ENCODE data around the gene GGT7. TPM values are rescaled to one million over a fixed set of nuclear protein-coding genes. Genes with fewer than 3 reads are reported as not detected.
"Not testable (repeated sequence)": the region's sequence is repeated elsewhere in the genome, so short reads cannot be mapped to it uniquely, and the experiment has no call there.

The GGT7 gene
- total RNA-seq, 3 donors from 2014 or later = 14.4 to 24.6 (median 20.3) TPM

GRCh38 chr20:34915131-34915530 lies 42.5 kb upstream of the GGT7 start:
- intact Hi-C loops (cut with DNase I, micrococcal nuclease) = no loop called here
- ATAC-seq (no peak), DNase-seq (peak in 1 of 3 donors; percentile 28)
- TF ChIP-seq CTCF (IDR thresholded peaks at IDR 0.05) = no peak
- Histone ChIP-seq H3K9me3 (no peaks in the 10 kb centered on the region), H3K4me1 (ENCODE audit: low read depth) (peaks cover 34% of the 10 kb centered on the region), H3K4me3 (no peak overlapping the region), H3K36me3 (ENCODE audit: low read depth) (no peaks in the 10 kb centered on the region)

GRCh38 chr20:34907616-34908469 lies 35.2 kb upstream of the GGT7 start:
- peaks cover 41% of the 10 kb centered on the region for H3K4me1 ChIP-seq (ENCODE audit: low read depth)
- no peaks in the 10 kb centered on the region for H3K9me3 ChIP-seq
- H3K4me3 ChIP-seq = no peak overlapping the region

GRCh38 chr20:34904202-34904621 lies 31.6 kb upstream of the GGT7 start:
- TF ChIP-seq CTCF (IDR thresholded peaks at IDR 0.05) = no peak
- no peaks in the 10 kb centered on the region for H3K36me3 ChIP-seq (ENCODE audit: low read depth)
- H3K9me3 ChIP-seq = no peaks in the 10 kb centered on the region
- ATAC-seq (peak; percentile 26), DNase-seq (no peak)
- peaks cover 41% of the 10 kb centered on the region for H3K4me1 ChIP-seq (ENCODE audit: low read depth)
- H3K4me3 ChIP-seq = no peak overlapping the region
- intact Hi-C loops (cut with DNase I, micrococcal nuclease) = no loop called here

More at GRCh38 chr20:34907616-34908469, 35.2 kb upstream of the GGT7 start:
- H3K36me3 ChIP-seq (ENCODE audit: low read depth) = no peaks in the 10 kb centered on the region
- DNase-seq (peak in 2 of 3 donors; percentile 62 to 76), ATAC-seq (peak; percentile 88)
- intact Hi-C loops (cut with DNase I, micrococcal nuclease) = no loop called here
- no peak for TF ChIP-seq CTCF (IDR thresholded peaks at IDR 0.05)

- H3K36me3 ChIP-seq (ENCODE audit: low read depth); H3K9me3 ChIP-seq; ATAC-seq; DNase-seq; H3K4me3 ChIP-seq; intact Hi-C loops (cut with DNase I, micrococcal nuclease): not testable (repeated sequence)
- peaks cover 39% of the 10 kb centered on the region for H3K4me1 ChIP-seq (ENCODE audit: low read depth)
Measured at GRCh38 chr20:34898731-34899130, 26.1 kb upstream of the GGT7 start.

- H3K36me3 ChIP-seq (ENCODE audit: low read depth); H3K9me3 ChIP-seq; ATAC-seq; intact Hi-C loops (cut with DNase I, micrococcal nuclease); H3K4me3 ChIP-seq; DNase-seq: not testable (repeated sequence)
- H3K4me1 ChIP-seq (ENCODE audit: low read depth) = peaks cover 40% of the 10 kb centered on the region
Measured at GRCh38 chr20:34898129-34898528, 25.5 kb upstream of the GGT7 start.

- DNase-seq = no peak
- Histone ChIP-seq H3K4me3 (no peak overlapping the region), H3K4me1 (ENCODE audit: low read depth) (peaks cover 41% of the 10 kb centered on the region), H3K9me3 (no peaks in the 10 kb centered on the region), H3K36me3 (ENCODE audit: low read depth) (no peaks in the 10 kb centered on the region)
- TF ChIP-seq CTCF (IDR thresholded peaks at IDR 0.05) = no peak
- intact Hi-C loops (cut with DNase I, micrococcal nuclease) = no loop called here
- ATAC-seq = peak; percentile 26
Measured at GRCh38 chr20:34896086-34896621, 23.5 kb upstream of the GGT7 start.
